GM21447 (cell line): Measurements from ENCODE around the gene PLA2G1B.

Experiments
- ATAC-seq: cut with Tn5 transposase; IDR thresholded peaks from one replicate; pipeline ENCODE4 v1.9.1; 2021; ENCODE audit not compliant: unreplicated experiment

The PLA2G1B gene

GRCh38 chr12:120327593-120327992 is at the start of gene PLA2G1B:
Gene PLA2G1B (minus strand): TSS chr12:120327779. CDS start chr12:120327753, 26 bp downstream.
- no peak for ATAC-seq

GRCh38 chr12:120376934-120377572 is 49.5 kb upstream of the PLA2G1B start:
- ATAC-seq, result no peak

GRCh38 chr12:120376416-120376815 is 48.8 kb upstream of the PLA2G1B start:
- ATAC-seq, result no peak

- no peak for ATAC-seq
These were observed 48.4 kb upstream of the PLA2G1B start for GRCh38 chr12:120376009-120376408.

- ATAC-seq, result no peak
These were observed 46.1 kb upstream of the PLA2G1B start for GRCh38 chr12:120373683-120374082.

GRCh38 chr12:120370343-120371243 is 43.0 kb upstream of the PLA2G1B start:
- no peak for ATAC-seq

GRCh38 chr12:120369603-120370342 is 42.2 kb upstream of the PLA2G1B start:
- ATAC-seq, result no peak

GRCh38 chr12:120368789-120369602 is 41.4 kb upstream of the PLA2G1B start, which contains the start of gene MSI1:
Gene MSI1 (minus strand): TSS chr12:120369164. CDS start chr12:120369091, 73 bp downstream.
- ATAC-seq, result no peak

GRCh38 chr12:120367924-120368788 is 40.6 kb upstream of the PLA2G1B start:
- no peak for ATAC-seq

GRCh38 chr12:120367233-120367923 is 39.8 kb upstream of the PLA2G1B start:
- ATAC-seq, result no peak

- ATAC-seq, result no peak
These were observed 39.3 kb upstream of the PLA2G1B start for GRCh38 chr12:120366845-120367232.

GRCh38 chr12:120366341-120366705 is 38.7 kb upstream of the PLA2G1B start:
- no peak for ATAC-seq

- ATAC-seq, result no peak
These were observed 38.2 kb upstream of the PLA2G1B start for GRCh38 chr12:120365675-120366340.

- no peak for ATAC-seq
These were observed 36.9 kb upstream of the PLA2G1B start for GRCh38 chr12:120364487-120364886.

- ATAC-seq, result no peak
These were observed 35.8 kb upstream of the PLA2G1B start for GRCh38 chr12:120363274-120363855.

GRCh38 chr12:120362516-120363273 is 35.1 kb upstream of the PLA2G1B start:
- no peak for ATAC-seq

GRCh38 chr12:120361506-120362208 is 34.1 kb upstream of the PLA2G1B start:
- ATAC-seq, result no peak
